Breast epithelium (tissue), 3 donors: ENCODE data around the gene KRT16.

ENCODE experiments used
- POLR2A ChIP-seq: fragments of 450-650 bp; IDR thresholded peaks from one replicate; pipeline ENCODE4 v1.6.1; 2016; ENCODE audit warnings: antibody characterized with exemption, mild to moderate bottlenecking, moderate library complexity
- POLR2AphosphoS5 ChIP-seq, 3 donors: sonication (generic); formaldehyde crosslinking; IDR thresholded peaks; one replicate each; pipeline ENCODE4 v1.6.1; 2017; ENCODE audit warnings: antibody characterized with exemption in 3 of 3
- TF ChIP-seq, protein P1 (sequence below), 3 donors: fragments of 450-650 bp; IDR thresholded peaks; one replicate each; pipeline ENCODE4 v1.5.1; 2016 to 2017; ENCODE audit warnings: antibody characterized with exemption in 3 of 3, mild to moderate bottlenecking in 3 of 3, moderate library complexity in 3 of 3

DNA sequence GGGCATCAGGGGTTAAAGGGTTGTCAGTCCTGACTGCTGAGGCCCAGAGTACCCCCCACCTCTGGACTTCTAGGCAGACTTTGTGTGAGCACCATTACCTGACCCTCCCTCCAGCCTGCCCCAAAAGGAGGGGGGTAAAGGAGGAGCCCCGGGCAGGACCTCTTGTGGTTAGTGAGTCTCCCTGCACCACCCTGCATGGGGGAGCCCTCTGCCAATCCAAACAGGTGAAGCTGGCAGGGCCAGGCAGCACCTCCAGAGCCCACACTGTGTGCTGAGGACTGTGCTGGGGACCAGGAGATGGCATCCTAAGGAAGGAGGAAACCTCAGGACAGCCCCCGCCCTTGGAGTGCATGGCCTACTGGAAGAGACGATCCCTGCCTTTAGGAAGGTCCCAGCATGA is 23.3 kb downstream of the KRT16 start:
- TF ChIP-seq POLR2A (no peak), POLR2AphosphoS5 (IDR thresholded peaks at IDR 0.05) (no peak)
- TF ChIP-seq, protein P1, sequence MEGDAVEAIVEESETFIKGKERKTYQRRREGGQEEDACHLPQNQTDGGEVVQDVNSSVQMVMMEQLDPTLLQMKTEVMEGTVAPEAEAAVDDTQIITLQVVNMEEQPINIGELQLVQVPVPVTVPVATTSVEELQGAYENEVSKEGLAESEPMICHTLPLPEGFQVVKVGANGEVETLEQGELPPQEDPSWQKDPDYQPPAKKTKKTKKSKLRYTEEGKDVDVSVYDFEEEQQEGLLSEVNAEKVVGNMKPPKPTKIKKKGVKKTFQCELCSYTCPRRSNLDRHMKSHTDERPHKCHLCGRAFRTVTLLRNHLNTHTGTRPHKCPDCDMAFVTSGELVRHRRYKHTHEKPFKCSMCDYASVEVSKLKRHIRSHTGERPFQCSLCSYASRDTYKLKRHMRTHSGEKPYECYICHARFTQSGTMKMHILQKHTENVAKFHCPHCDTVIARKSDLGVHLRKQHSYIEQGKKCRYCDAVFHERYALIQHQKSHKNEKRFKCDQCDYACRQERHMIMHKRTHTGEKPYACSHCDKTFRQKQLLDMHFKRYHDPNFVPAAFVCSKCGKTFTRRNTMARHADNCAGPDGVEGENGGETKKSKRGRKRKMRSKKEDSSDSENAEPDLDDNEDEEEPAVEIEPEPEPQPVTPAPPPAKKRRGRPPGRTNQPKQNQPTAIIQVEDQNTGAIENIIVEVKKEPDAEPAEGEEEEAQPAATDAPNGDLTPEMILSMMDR (IDR thresholded peaks at IDR 0.05) = no peak
